H4 (cell line): ENCODE data around the gene LMOD3. TPM values are rescaled to one million over a fixed set of nuclear protein-coding genes. Genes with fewer than 3 reads are reported as not detected.

Experiments
- DNase-seq: peaks from one replicate; pipeline ENCODE4 v3.0.0-alpha.2; 2015; ENCODE audit warnings: low spot score
- total RNA-seq: library from RNA; depleted of rRNA; stranded (reverse); fragments of >200 nt; shearing (Covaris generic); gene quantifications from 2 replicates; pipeline ENCODE4 v1.2.3, GENCODE V29; 2014; rRNA removed

Gene LMOD3
- total RNA-seq, 1 experiment from 2014 or later: not detected

DNA sequence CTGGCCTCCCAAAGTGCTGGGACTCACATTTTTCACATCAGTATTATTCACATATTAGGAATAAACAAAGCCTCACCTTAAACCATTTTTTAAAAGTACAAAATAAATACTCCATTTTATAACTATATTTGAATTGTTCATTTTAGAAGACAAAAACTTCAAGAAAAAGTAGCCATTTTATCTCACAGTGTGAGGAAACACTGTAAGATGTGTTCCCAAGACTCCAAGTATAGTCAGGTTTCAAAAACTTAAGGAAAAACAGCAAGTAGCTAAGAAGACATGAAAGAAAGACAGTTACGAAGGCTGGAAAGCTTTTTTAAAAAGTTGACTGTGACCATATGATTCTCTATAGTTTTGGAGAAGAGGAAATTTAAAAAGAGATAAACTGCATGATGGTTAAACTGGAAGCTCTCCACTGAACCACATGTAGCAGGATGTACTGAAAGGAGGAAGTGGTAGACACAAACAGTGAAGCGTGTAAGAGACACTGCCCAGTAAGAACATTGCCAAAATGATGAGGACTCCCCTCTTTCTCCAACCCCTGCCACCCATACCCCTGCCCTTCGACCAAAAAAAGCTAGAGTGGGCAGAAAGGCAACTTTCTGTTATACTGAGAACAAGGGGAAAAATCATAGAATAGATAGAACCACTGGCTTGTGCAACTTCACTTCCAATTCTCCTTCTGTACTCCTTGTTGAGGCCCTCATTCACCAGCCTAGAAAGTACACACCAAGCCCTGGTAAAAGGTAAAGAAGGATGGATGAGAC, 64.0 kb downstream of the LMOD3 start:
- DNase-seq: no peak

Other genes with a start within 250 kb of the LMOD3 start
- not detected in 2 replicates for gene TAFA4, start 190.0 kb downstream of the LMOD3 start, total RNA-seq
- 11.5 and 14.2 TPM in 2 replicates for gene EOGT, start 108.9 kb downstream of the LMOD3 start, total RNA-seq
- gene TMF1, start 70.3 kb downstream of the LMOD3 start, total RNA-seq: 4.6 and 8.6 TPM in 2 replicates
- gene UBA3, start 42.2 kb downstream of the LMOD3 start, total RNA-seq: 35.3 and 57.5 TPM in 2 replicates
- 34.3 and 66.8 TPM in 2 replicates for gene ARL6IP5, start 37.7 kb downstream of the LMOD3 start, total RNA-seq